ENCODE measurements around the gene DYNC1I1. TPM values are rescaled to one million over a fixed set of nuclear protein-coding genes. Genes with fewer than 3 reads are reported as not detected.

DYNC1I1 gene
- total RNA-seq, 1 donor from 2014 or later: 0.79 TPM

DNA sequence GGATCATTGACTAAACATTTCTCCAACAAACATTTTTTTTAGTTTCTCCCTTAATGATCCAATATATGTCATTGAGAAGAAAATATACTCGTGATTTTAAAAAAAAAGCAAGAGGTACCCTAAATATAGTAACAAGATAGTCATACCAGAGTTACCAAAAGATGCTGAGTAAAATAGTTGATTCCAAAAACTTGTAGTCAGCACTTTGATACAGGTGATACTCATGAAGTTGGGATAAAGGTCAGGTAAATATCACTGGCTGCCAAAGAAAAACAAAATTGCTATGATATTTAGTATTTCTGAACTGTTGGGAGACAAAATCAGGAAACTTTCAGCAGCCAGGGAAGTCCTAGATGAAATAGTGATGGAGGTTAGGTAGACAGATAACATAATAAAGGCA, 225.3 kb downstream of the DYNC1I1 start:
- Mint-ChIP-seq H3K36me3 (no peaks in the 10 kb centered on the region), H3K4me3 (no peak overlapping the region), H3K27me3 (ENCODE audit: insufficient read depth, low read depth) (peaks cover 3% of the 10 kb centered on the region), H3K27ac (no peak overlapping the region), H3K9me3 (no peaks in the 10 kb centered on the region), H3K4me1 (no peaks in the 10 kb centered on the region)
- H2AFZ ChIP-seq (replicated peaks): no peak overlapping the region
- no peak for DNase-seq (ENCODE audit: low spot score)
- H3K27me3 ChIP-seq: no peaks in the 10 kb centered on the region
- no peaks in the 10 kb centered on the region for H3K79me2 ChIP-seq (ENCODE audit: low read depth)
- H3K27ac ChIP-seq: no peak overlapping the region
- no peak overlapping the region for H3K4me2 ChIP-seq
- no peaks in the 10 kb centered on the region for H3F3A ChIP-seq (ENCODE audit: low read depth)
- no peak overlapping the region for H3K9ac ChIP-seq
- no peak for TF ChIP-seq EZH2 (IDR thresholded peaks at IDR 0.05)
- no peak for TF ChIP-seq EZH2phosphoT487 (IDR thresholded peaks at IDR 0.05)
- TF ChIP-seq CTCF (IDR thresholded peaks at IDR 0.05): no peak
- H3K36me3 ChIP-seq: no peaks in the 10 kb centered on the region
- H3K9me3 ChIP-seq (ENCODE audit: low read depth): no peaks in the 10 kb centered on the region
- no peaks in the 10 kb centered on the region for H3K4me1 ChIP-seq
- H3K4me3 ChIP-seq: no peak overlapping the region
- H4K20me1 ChIP-seq (ENCODE audit: low read depth): no peaks in the 10 kb centered on the region

DNA sequence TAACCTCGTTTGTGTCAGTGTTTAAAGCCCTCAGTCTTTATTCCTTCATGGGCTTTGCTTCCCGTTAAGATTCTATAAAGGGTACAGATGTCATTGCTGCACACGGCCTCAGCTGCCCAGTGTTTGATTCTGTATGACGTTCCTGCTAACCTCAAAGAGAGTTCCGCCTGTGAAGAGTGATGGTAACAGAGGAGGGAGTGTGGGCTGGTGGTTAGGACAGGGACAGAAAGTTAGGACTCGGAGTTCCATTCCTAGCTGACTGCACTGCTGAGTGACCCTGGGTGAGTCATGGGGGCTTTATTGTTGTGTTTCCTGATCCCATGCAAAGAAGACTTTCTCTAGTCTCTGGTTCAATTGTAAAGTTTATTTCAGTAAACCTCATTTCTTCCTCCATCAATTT, 227.1 kb downstream of the DYNC1I1 start:
- H3K4me1 Mint-ChIP-seq: no peaks in the 10 kb centered on the region
- H3K27ac Mint-ChIP-seq: no peak overlapping the region
- Histone ChIP-seq H3K9ac (no peak overlapping the region), H3K79me2 (ENCODE audit: low read depth) (no peaks in the 10 kb centered on the region), H3K27ac (no peak overlapping the region), H3K9me3 (ENCODE audit: low read depth) (no peaks in the 10 kb centered on the region), H4K20me1 (ENCODE audit: low read depth) (no peaks in the 10 kb centered on the region), H2AFZ (replicated peaks) (no peak overlapping the region), H3K4me3 (no peak overlapping the region), H3K4me1 (no peaks in the 10 kb centered on the region), H3F3A (ENCODE audit: low read depth) (no peaks in the 10 kb centered on the region), H3K27me3 (no peaks in the 10 kb centered on the region), H3K4me2 (no peak overlapping the region), H3K36me3 (no peaks in the 10 kb centered on the region)
- DNase-seq (ENCODE audit: low spot score): no peak
- H3K4me3 Mint-ChIP-seq: no peak overlapping the region
- H3K9me3 Mint-ChIP-seq: no peaks in the 10 kb centered on the region
- H3K36me3 Mint-ChIP-seq: no peaks in the 10 kb centered on the region
- no peak for TF ChIP-seq EZH2 (IDR thresholded peaks at IDR 0.05)
- TF ChIP-seq CTCF (IDR thresholded peaks at IDR 0.05): no peak
- TF ChIP-seq EZH2phosphoT487 (IDR thresholded peaks at IDR 0.05): no peak
- peaks cover 3% of the 10 kb centered on the region for H3K27me3 Mint-ChIP-seq (ENCODE audit: insufficient read depth, low read depth)

GRCh38 chr7:96004578-96004977, 232.2 kb downstream of the DYNC1I1 start:
- no peak for DNase-seq (ENCODE audit: low spot score)
- no peaks in the 10 kb centered on the region for H3K4me1 Mint-ChIP-seq
- TF ChIP-seq CTCF (IDR thresholded peaks at IDR 0.05) (peak; percentile 12), EZH2phosphoT487 (IDR thresholded peaks at IDR 0.05) (no peak)

More at GRCh38 chr7:96004578-96004977, 232.2 kb downstream of the DYNC1I1 start:
- Mint-ChIP-seq H3K27me3 (ENCODE audit: insufficient read depth, low read depth) (no peaks in the 10 kb centered on the region), H3K9me3 (no peaks in the 10 kb centered on the region), H3K36me3 (no peaks in the 10 kb centered on the region), H3K27ac (no peak overlapping the region), H3K4me3 (no peak overlapping the region)
- H3K4me1 ChIP-seq: no peaks in the 10 kb centered on the region
- no peaks in the 10 kb centered on the region for H3K36me3 ChIP-seq
- no peak overlapping the region for H3K27ac ChIP-seq
- H3K9me3 ChIP-seq (ENCODE audit: low read depth): no peaks in the 10 kb centered on the region
- H3K4me2 ChIP-seq: no peak overlapping the region
- H3K79me2 ChIP-seq (ENCODE audit: low read depth): no peaks in the 10 kb centered on the region
- no peak overlapping the region for H2AFZ ChIP-seq (replicated peaks)
- H3K4me3 ChIP-seq: no peak overlapping the region
- no peaks in the 10 kb centered on the region for H4K20me1 ChIP-seq (ENCODE audit: low read depth)
- no peaks in the 10 kb centered on the region for H3F3A ChIP-seq (ENCODE audit: low read depth)
- no peaks in the 10 kb centered on the region for H3K27me3 ChIP-seq
- no peak overlapping the region for H3K9ac ChIP-seq
